Panc1 (cell line): ENCODE measurements around the gene CCDC88A.

Experiments used
- POLR2AphosphoS5 ChIP-seq: IDR thresholded peaks from 2 replicates; pipeline ENCODE4 v1.6.1; 2012; ENCODE audit warnings: mild to moderate bottlenecking, low read depth, low read length, moderate library complexity
- SIN3A ChIP-seq: IDR thresholded peaks from 2 replicates; pipeline ENCODE4 v1.6.1; 2012; ENCODE audit warnings: low read depth, mild to moderate bottlenecking, low read length, moderate library complexity, borderline replicate concordance; ENCODE audit not compliant: insufficient read depth
- TCF7L2 ChIP-seq: IDR thresholded peaks from 2 replicates; pipeline ENCODE4 v1.6.1; 2011; ENCODE audit warnings: mild to moderate bottlenecking, low read depth, low read length, inconsistent platforms
- TF ChIP-seq, protein P1 (sequence below): fragments of 450-650 bp; IDR thresholded peaks from 2 replicates; pipeline ENCODE4 v1.5.1; 2017; ENCODE audit warnings: mild to moderate bottlenecking

DNA sequence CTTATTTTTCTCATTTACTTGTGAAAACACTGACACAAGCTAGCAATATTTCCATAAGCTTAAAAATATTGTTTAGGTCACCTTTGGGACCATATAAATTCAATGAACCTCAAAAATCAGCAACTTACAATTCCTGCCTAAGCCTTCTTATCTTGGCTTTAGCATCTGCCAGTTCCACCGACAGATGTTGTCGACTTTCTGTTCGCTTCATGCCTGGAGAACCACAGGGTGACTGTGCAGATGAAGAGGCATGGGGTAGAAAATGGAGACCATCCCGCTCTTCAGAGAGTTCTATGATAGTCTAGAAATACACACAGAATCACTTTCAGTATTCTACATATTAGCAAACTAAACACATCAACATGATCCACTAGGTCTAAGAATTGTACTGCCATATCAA is 64.2 kb downstream of the CCDC88A start:
- TF ChIP-seq, protein P1, sequence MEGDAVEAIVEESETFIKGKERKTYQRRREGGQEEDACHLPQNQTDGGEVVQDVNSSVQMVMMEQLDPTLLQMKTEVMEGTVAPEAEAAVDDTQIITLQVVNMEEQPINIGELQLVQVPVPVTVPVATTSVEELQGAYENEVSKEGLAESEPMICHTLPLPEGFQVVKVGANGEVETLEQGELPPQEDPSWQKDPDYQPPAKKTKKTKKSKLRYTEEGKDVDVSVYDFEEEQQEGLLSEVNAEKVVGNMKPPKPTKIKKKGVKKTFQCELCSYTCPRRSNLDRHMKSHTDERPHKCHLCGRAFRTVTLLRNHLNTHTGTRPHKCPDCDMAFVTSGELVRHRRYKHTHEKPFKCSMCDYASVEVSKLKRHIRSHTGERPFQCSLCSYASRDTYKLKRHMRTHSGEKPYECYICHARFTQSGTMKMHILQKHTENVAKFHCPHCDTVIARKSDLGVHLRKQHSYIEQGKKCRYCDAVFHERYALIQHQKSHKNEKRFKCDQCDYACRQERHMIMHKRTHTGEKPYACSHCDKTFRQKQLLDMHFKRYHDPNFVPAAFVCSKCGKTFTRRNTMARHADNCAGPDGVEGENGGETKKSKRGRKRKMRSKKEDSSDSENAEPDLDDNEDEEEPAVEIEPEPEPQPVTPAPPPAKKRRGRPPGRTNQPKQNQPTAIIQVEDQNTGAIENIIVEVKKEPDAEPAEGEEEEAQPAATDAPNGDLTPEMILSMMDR, result no peak
- TF ChIP-seq TCF7L2 (no peak), SIN3A (no peak), POLR2AphosphoS5 (no peak)
